GM23338 (cell line): ENCODE data around the gene OSBPL10. TPM values are rescaled to one million over a fixed set of nuclear protein-coding genes. Genes with fewer than 3 reads are reported as not detected.

Experiments used
- ATAC-seq: fragments of 200-7000 bp; cut with Tn5 transposase; 3 replicates; pipeline ENCODE4 v1.9.1; 2020
- DNase-seq: peaks from one replicate; pipeline ENCODE4 v3.0.0-alpha.2; 2015; ENCODE audit warnings: low spot score
- H2AFZ ChIP-seq: fragments of 200-600 bp; sonication (generic); 2 replicates; pipeline ENCODE4 v1.8.0; 2016; ENCODE audit warnings: antibody characterized with exemption, mild to moderate bottlenecking, moderate library complexity
- H3F3A ChIP-seq: fragments of 200-600 bp; sonication (generic); replicated peaks from 2 replicates; pipeline ENCODE4 v1.8.0; 2017; ENCODE audit warnings: antibody characterized with exemption, mixed run types, low read depth
- H3K27ac ChIP-seq: fragments of 200-600 bp; sonication (generic); 2 replicates; pipeline ENCODE4 v1.6.1; 2016; ENCODE audit warnings: low read depth
- H3K27me3 ChIP-seq: fragments of 200-600 bp; sonication (generic); 2 replicates; pipeline ENCODE4 v1.8.0; 2016; ENCODE audit warnings: mild to moderate bottlenecking, mixed run types, moderate library complexity; ENCODE audit not compliant: insufficient read depth
- H3K36me3 ChIP-seq: fragments of 200-600 bp; sonication (generic); 2 replicates; pipeline ENCODE4 v1.8.0; 2016; ENCODE audit warnings: mild to moderate bottlenecking; ENCODE audit not compliant: insufficient read depth
- H3K4me1 ChIP-seq: fragments of 200-600 bp; sonication (generic); 2 replicates; pipeline ENCODE4 v1.8.0; 2016; ENCODE audit warnings: mild to moderate bottlenecking, moderate library complexity; ENCODE audit not compliant: insufficient read depth
- H3K4me2 ChIP-seq: fragments of 200-600 bp; sonication (generic); 2 replicates; pipeline ENCODE4 v1.7.1; 2017; ENCODE audit warnings: mixed run types
- H3K4me3 ChIP-seq: fragments of 200-600 bp; sonication (generic); 2 replicates; pipeline ENCODE4 v1.6.1; 2016; ENCODE audit warnings: mixed run types
- H3K79me2 ChIP-seq: fragments of 200-600 bp; sonication (generic); replicated peaks from 2 replicates; pipeline ENCODE4 v1.8.0; 2017; ENCODE audit warnings: mild to moderate bottlenecking; ENCODE audit not compliant: insufficient read depth
- H3K9me2 ChIP-seq: fragments of 200-600 bp; sonication (generic); 2 replicates; pipeline ENCODE4 v1.8.0; 2017; ENCODE audit not compliant: insufficient read depth
- H4K20me1 ChIP-seq: fragments of 200-600 bp; sonication (generic); replicated peaks from 2 replicates; pipeline ENCODE4 v1.8.0; 2017; ENCODE audit warnings: mild to moderate bottlenecking; ENCODE audit not compliant: insufficient read depth
- H3K27ac Mint-ChIP-seq: 2 replicates; pipeline ENCODE4 v1.8.0; 2020; ENCODE audit warnings: inconsistent platforms, mild to moderate bottlenecking, moderate library complexity, mixed read lengths
- H3K27me3 Mint-ChIP-seq: 3 replicates; pipeline ENCODE4 v1.8.0; 2022; ENCODE audit warnings: low read depth, mild to moderate bottlenecking, moderate library complexity, mixed read lengths, inconsistent platforms; ENCODE audit not compliant: insufficient read depth, poor library complexity
- H3K36me3 Mint-ChIP-seq: 3 replicates; pipeline ENCODE4 v1.8.0; 2021; ENCODE audit warnings: low read depth, mild to moderate bottlenecking, inconsistent platforms, moderate library complexity, mixed read lengths
- H3K4me1 Mint-ChIP-seq: 3 replicates; pipeline ENCODE4 v1.8.0; 2020; ENCODE audit warnings: mild to moderate bottlenecking, inconsistent platforms, mixed read lengths
- H3K4me3 Mint-ChIP-seq: 3 replicates; pipeline ENCODE4 v1.8.0; 2021; ENCODE audit warnings: moderate library complexity, mild to moderate bottlenecking, inconsistent platforms, mixed read lengths
- H3K9me3 Mint-ChIP-seq: 3 replicates; pipeline ENCODE4 v1.8.0; 2020; ENCODE audit warnings: moderate library complexity, mild to moderate bottlenecking, inconsistent platforms, mixed read lengths
- CREB1 ChIP-seq: fragments of 250-450 bp; sonication (Bioruptor Pico); IDR thresholded peaks from 2 replicates; pipeline ENCODE4 v1.5.0; 2020; ENCODE audit warnings: low read depth, mild to moderate bottlenecking, moderate library complexity
- CTCF ChIP-seq, 2 experiments: fragments of 200-600 bp in 1 of 2; sonication (generic) in 1 of 2; conservative IDR thresholded peaks; 2 replicates each; pipeline versions ENCODE4 v1.5.1 to v1.6.1; 2016 to 2017; ENCODE audit warnings: antibody characterized with exemption in 2 of 2, low read depth in 2 of 2, mild to moderate bottlenecking in 2 of 2, moderate library complexity in 1 of 2
- EZH2 ChIP-seq: fragments of 200-600 bp; sonication (generic); IDR thresholded peaks from one replicate; pipeline ENCODE4 v1.8.0; 2017; ENCODE audit warnings: antibody characterized with exemption, mild to moderate bottlenecking, low read depth; ENCODE audit not compliant: unreplicated experiment
- EZH2phosphoT487 ChIP-seq: fragments of 200-600 bp; sonication (generic); IDR thresholded peaks from one replicate; pipeline ENCODE4 v1.8.1; 2018; ENCODE audit warnings: antibody characterized with exemption; ENCODE audit not compliant: unreplicated experiment
- JUNB ChIP-seq: IDR thresholded peaks from one replicate; pipeline ENCODE4 v1.6.1; 2016; ENCODE audit warnings: antibody characterized with exemption; ENCODE audit not compliant: unreplicated experiment
- NANOG ChIP-seq: IDR thresholded peaks from 2 replicates; pipeline ENCODE4 v1.6.1; 2016; ENCODE audit warnings: antibody characterized with exemption, borderline replicate concordance
- POLR2AphosphoS5 ChIP-seq: IDR thresholded peaks from 2 replicates; pipeline ENCODE4 v1.6.1; 2016; ENCODE audit warnings: antibody characterized with exemption, low read depth
- REST ChIP-seq: IDR thresholded peaks from one replicate; pipeline ENCODE4 v1.6.1; 2018; ENCODE audit warnings: antibody characterized with exemption; ENCODE audit not compliant: unreplicated experiment
- ZNF331 ChIP-seq: fragments of 250-450 bp; sonication (Bioruptor Pico); IDR thresholded peaks from 2 replicates; pipeline ENCODE4 v1.5.0; 2020; ENCODE audit warnings: low read depth, mild to moderate bottlenecking, moderate library complexity
- polyA plus RNA-seq: library from polyadenylated mRNA; unstranded; fragments of >200 nt; fragmentation: Nextera tagmentation; extraction: Ambion mirVana; gene quantifications from 2 replicates; pipeline ENCODE4 v1.2.1, GENCODE V29; 2016
- total RNA-seq: library from RNA; depleted of rRNA; stranded (reverse); fragments of >200 nt; shearing (Covaris generic); gene quantifications from 2 replicates; pipeline ENCODE4 v1.2.3, GENCODE V29; 2014
- TF ChIP-seq, protein P1 (sequence below): IDR thresholded peaks from 2 replicates; pipeline ENCODE4 v1.6.1; 2016; ENCODE audit warnings: antibody characterized with exemption

The OSBPL10 gene
- total and polyA plus RNA-seq, 2 experiments from 2014 or later, result 23.8 to 149 TPM

- TF ChIP-seq CTCF (conservative IDR thresholded peaks at IDR 0.05; ENCODE audit: low read depth in 2 of 2) (no peak), EZH2 (no peak), REST (no peak), JUNB (no peak)
- TF ChIP-seq, protein P1, sequence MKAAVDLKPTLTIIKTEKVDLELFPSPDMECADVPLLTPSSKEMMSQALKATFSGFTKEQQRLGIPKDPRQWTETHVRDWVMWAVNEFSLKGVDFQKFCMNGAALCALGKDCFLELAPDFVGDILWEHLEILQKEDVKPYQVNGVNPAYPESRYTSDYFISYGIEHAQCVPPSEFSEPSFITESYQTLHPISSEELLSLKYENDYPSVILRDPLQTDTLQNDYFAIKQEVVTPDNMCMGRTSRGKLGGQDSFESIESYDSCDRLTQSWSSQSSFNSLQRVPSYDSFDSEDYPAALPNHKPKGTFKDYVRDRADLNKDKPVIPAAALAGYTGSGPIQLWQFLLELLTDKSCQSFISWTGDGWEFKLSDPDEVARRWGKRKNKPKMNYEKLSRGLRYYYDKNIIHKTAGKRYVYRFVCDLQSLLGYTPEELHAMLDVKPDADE, result no peak
These were observed 267.2 kb downstream of the OSBPL10 start (continued) for GRCh38 chr3:31713816-31714215.

- Histone ChIP-seq H3K4me1 (0 out of 2 replicates have a peak, but pooled peaks cover under 1% of the 10 kb centered on the region), H3K4me3 (no peak overlapping the region), H3K27ac (no peak overlapping the region), H3F3A (no peaks in the 10 kb centered on the region), H3K36me3 (no peaks in the 10 kb centered on the region; the same call in 1 of the 2 replicates), H3K9me2 (no peaks in the 10 kb centered on the region; the same call in 1 of the 2 replicates), H2AFZ (no peak overlapping the region), H3K27me3 (no peaks in the 10 kb centered on the region), H4K20me1 (no peaks in the 10 kb centered on the region), H3K79me2 (peaks cover 33% of the 10 kb centered on the region), H3K4me2 (no peak overlapping the region)
- DNase-seq (no peak), ATAC-seq (no peak)
- Mint-ChIP-seq H3K4me3 (no peak overlapping the region), H3K36me3 (peaks cover 35% of the 10 kb centered on the region), H3K4me1 (peaks cover 10% of the 10 kb centered on the region), H3K9me3 (peaks cover 11% of the 10 kb centered on the region; the same call in 2 of the 3 replicates), H3K27me3 (peaks cover 2% of the 10 kb centered on the region), H3K27ac (0 out of 2 replicates have a peak overlapping the region, but pooled peaks have one; percentile 11)
- TF ChIP-seq NANOG (no peak), ZNF331 (CRISPR knock-in tag) (no peak), EZH2phosphoT487 (no peak), CREB1 (CRISPR knock-in tag) (no peak), POLR2AphosphoS5 (no peak)
- TF ChIP-seq, protein P1, result no peak
These were observed 270.8 kb downstream of the OSBPL10 start for GRCh38 chr3:31710123-31710803.
